Measurements from ENCODE around the gene SRC.

DNA sequence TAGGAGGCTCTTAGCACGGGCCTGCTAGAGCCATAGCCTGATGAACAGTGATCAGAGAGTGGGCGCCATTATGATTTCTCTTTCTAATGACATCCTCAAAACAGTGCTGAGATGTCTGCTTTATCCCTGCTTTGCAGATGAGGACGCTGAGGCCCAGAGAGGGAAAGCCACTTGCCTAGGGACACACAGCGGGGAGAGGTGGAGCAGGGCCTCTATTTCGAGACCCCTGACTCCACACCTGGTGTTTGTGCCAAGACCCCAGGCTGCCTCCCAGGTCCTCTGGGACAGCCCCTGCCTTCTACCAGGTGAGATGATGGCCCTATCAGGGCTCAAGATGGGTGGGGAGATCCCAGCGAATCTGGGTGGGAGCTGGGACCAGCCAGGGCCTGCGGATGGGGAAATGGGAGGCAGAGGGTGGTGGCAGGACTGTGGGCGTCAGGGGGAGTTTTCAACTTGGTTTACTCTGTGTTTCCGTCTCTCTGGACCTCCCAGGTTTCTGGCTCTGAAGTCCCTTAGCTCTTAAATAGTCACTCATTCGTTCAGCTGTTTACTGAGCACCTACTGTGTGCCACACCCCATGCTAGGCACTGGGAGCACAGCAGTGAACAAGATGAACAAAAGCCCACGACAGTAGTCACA is 36.7 kb downstream of the SRC start:
- TF ChIP-seq, protein P1, sequence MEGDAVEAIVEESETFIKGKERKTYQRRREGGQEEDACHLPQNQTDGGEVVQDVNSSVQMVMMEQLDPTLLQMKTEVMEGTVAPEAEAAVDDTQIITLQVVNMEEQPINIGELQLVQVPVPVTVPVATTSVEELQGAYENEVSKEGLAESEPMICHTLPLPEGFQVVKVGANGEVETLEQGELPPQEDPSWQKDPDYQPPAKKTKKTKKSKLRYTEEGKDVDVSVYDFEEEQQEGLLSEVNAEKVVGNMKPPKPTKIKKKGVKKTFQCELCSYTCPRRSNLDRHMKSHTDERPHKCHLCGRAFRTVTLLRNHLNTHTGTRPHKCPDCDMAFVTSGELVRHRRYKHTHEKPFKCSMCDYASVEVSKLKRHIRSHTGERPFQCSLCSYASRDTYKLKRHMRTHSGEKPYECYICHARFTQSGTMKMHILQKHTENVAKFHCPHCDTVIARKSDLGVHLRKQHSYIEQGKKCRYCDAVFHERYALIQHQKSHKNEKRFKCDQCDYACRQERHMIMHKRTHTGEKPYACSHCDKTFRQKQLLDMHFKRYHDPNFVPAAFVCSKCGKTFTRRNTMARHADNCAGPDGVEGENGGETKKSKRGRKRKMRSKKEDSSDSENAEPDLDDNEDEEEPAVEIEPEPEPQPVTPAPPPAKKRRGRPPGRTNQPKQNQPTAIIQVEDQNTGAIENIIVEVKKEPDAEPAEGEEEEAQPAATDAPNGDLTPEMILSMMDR (conservative IDR thresholded peaks at IDR 0.05; ENCODE audit: low read depth, low read length): no peak
- no peak for TF ChIP-seq EZH2 (IDR thresholded peaks at IDR 0.05; ENCODE audit: borderline replicate concordance, low read depth, low read length, poor library complexity, severe bottlenecking)

All from A673 (cell line).